WTC11 (cell line): Measurements from ENCODE around the gene PARD6A. TPM values are rescaled to one million over a fixed set of nuclear protein-coding genes. Genes with fewer than 3 reads are reported as not detected.

Experiments used
- ATAC-seq: fragments of 200-7000 bp; cut with Tn5 transposase; 2 replicates; pipeline ENCODE4 v1.10.0; 2021; ENCODE audit warnings: mild to moderate bottlenecking, moderate library complexity
- CTCF ChIA-PET: fragments of 300-600 bp; sonication (Branson Sonifier 250); formaldehyde crosslinking; loops from one replicate; lab custom pipeline; 2021; ENCODE audit warnings: antibody characterized with exemption; lab: Charles Lee
- POLR2A ChIA-PET: fragments of 350-600 bp; sonication (Branson Sonifier 250); formaldehyde crosslinking; loops from one replicate; lab custom pipeline; 2021; ENCODE audit warnings: antibody characterized with exemption; lab: Charles Lee
- DNase-seq: peaks from one replicate; pipeline ENCODE4 v3.0.0; 2021; ENCODE audit warnings: low spot score
- H3K27ac Mint-ChIP-seq: 2 replicates; pipeline ENCODE4 v1.8.0; 2021; ENCODE audit warnings: mixed read lengths
- H3K27me3 Mint-ChIP-seq: 2 replicates; pipeline ENCODE4 v1.8.0; 2021; ENCODE audit warnings: low read depth, mild to moderate bottlenecking, moderate library complexity, mixed read lengths
- H3K36me3 Mint-ChIP-seq: 2 replicates; pipeline ENCODE4 v1.8.0; 2021; ENCODE audit warnings: mixed read lengths
- H3K4me1 Mint-ChIP-seq: 2 replicates; pipeline ENCODE4 v1.8.0; 2022; ENCODE audit warnings: mixed read lengths
- H3K4me3 Mint-ChIP-seq: 2 replicates; pipeline ENCODE4 v1.8.0; 2021; ENCODE audit warnings: mild to moderate bottlenecking, moderate library complexity, mixed read lengths
- H3K9me3 Mint-ChIP-seq: 2 replicates; pipeline ENCODE4 v1.8.0; 2021; ENCODE audit warnings: mixed read lengths
- CREB1 ChIP-seq: sonication (generic); formaldehyde crosslinking; IDR thresholded peaks from 2 replicates; pipeline ENCODE4 v1.8.0; 2023; ENCODE audit warnings: mild to moderate bottlenecking, missing genetic modification reagents
- FOXJ3 ChIP-seq: sonication (generic); formaldehyde crosslinking; IDR thresholded peaks from 2 replicates; pipeline ENCODE4 v1.9.0; 2021; ENCODE audit warnings: missing genetic modification reagents, mild to moderate bottlenecking, borderline replicate concordance
- GABPB1 ChIP-seq: sonication (generic); formaldehyde crosslinking; IDR thresholded peaks from 2 replicates; pipeline ENCODE4 v1.8.1; 2023; ENCODE audit warnings: mild to moderate bottlenecking, missing genetic modification reagents
- NFATC4 ChIP-seq: fragments of 250-450 bp; sonication (Bioruptor Pico); IDR thresholded peaks from 2 replicates; pipeline ENCODE4 v1.9.0; 2021; ENCODE audit warnings: mild to moderate bottlenecking
- OVOL2 ChIP-seq: fragments of 250-450 bp; sonication (Bioruptor Pico); IDR thresholded peaks from 2 replicates; pipeline ENCODE4 v1.9.0; 2021; ENCODE audit warnings: mild to moderate bottlenecking, borderline replicate concordance
- RELA ChIP-seq: sonication (generic); formaldehyde crosslinking; IDR thresholded peaks from 2 replicates; pipeline ENCODE4 v1.8.1; 2022; ENCODE audit warnings: missing genetic modification reagents, mild to moderate bottlenecking, borderline replicate concordance
- SMAD3 ChIP-seq: sonication (generic); formaldehyde crosslinking; IDR thresholded peaks from 2 replicates; pipeline ENCODE4 v1.8.0; 2022; ENCODE audit warnings: missing genetic modification reagents, mild to moderate bottlenecking, borderline replicate concordance
- TEAD1 ChIP-seq: sonication (generic); formaldehyde crosslinking; IDR thresholded peaks from 2 replicates; pipeline ENCODE4 v1.8.0; 2022; ENCODE audit warnings: mild to moderate bottlenecking, missing genetic modification reagents
- TP53 ChIP-seq: sonication (generic); formaldehyde crosslinking; IDR thresholded peaks from 2 replicates; pipeline ENCODE4 v1.8.1; 2023; ENCODE audit warnings: mild to moderate bottlenecking, missing genetic modification reagents
- ZNF121 ChIP-seq: sonication (generic); formaldehyde crosslinking; IDR thresholded peaks from 2 replicates; pipeline ENCODE4 v1.8.0; 2023; ENCODE audit warnings: missing genetic modification reagents
- ZNF138 ChIP-seq: sonication (generic); formaldehyde crosslinking; conservative IDR thresholded peaks from 2 replicates; pipeline ENCODE4 v1.8.1; 2022; ENCODE audit warnings: mild to moderate bottlenecking, moderate library complexity, missing genetic modification reagents
- ZNF263 ChIP-seq: sonication (generic); formaldehyde crosslinking; IDR thresholded peaks from 2 replicates; pipeline ENCODE4 v1.8.1; 2022; ENCODE audit warnings: low read depth, mild to moderate bottlenecking, moderate library complexity, missing genetic modification reagents
- ZNF423 ChIP-seq: fragments of 250-450 bp; sonication (Bioruptor Pico); IDR thresholded peaks from 2 replicates; pipeline ENCODE4 v2.1.2; 2022; ENCODE audit warnings: mild to moderate bottlenecking, moderate library complexity
- total RNA-seq: library from RNA; stranded (reverse); gene quantifications from 3 replicates; pipeline ENCODE4 v1.2.3, GENCODE V29; 2021
- TF ChIP-seq, protein P1 (sequence below): sonication (generic); formaldehyde crosslinking; IDR thresholded peaks from 2 replicates; pipeline ENCODE4 v1.8.0; 2023; ENCODE audit warnings: missing genetic modification reagents, mild to moderate bottlenecking, borderline replicate concordance
- TF ChIP-seq, protein P2 (sequence below): sonication (generic); formaldehyde crosslinking; IDR thresholded peaks from 2 replicates; pipeline ENCODE4 v1.8.0; 2023; ENCODE audit warnings: missing genetic modification reagents
- TF ChIP-seq, protein P3 (sequence below): sonication (generic); formaldehyde crosslinking; conservative IDR thresholded peaks from 2 replicates; pipeline ENCODE4 v1.8.1; 2022; ENCODE audit warnings: mild to moderate bottlenecking, missing genetic modification reagents
- TF ChIP-seq, protein P4 (sequence below): sonication (generic); formaldehyde crosslinking; IDR thresholded peaks from 2 replicates; pipeline ENCODE4 v1.8.1; 2023; ENCODE audit warnings: mild to moderate bottlenecking, missing genetic modification reagents
- TF ChIP-seq, protein P5 (sequence below): sonication (generic); formaldehyde crosslinking; IDR thresholded peaks from 2 replicates; pipeline ENCODE4 v1.8.1; 2023; ENCODE audit warnings: mild to moderate bottlenecking, missing genetic modification reagents, moderate library complexity
- TF ChIP-seq, protein P6 (sequence below): fragments of 250-450 bp; sonication (Bioruptor Pico); IDR thresholded peaks from 2 replicates; pipeline ENCODE4 v2.1.2; 2022; ENCODE audit warnings: mild to moderate bottlenecking, moderate library complexity
- TF ChIP-seq, protein P7 (sequence below): sonication (generic); formaldehyde crosslinking; IDR thresholded peaks from 2 replicates; pipeline ENCODE4 v1.8.1; 2022; ENCODE audit warnings: missing genetic modification reagents, borderline replicate concordance
- TF ChIP-seq, protein P8 (sequence below): fragments of 250-450 bp; sonication (Bioruptor Pico); IDR thresholded peaks from 2 replicates; pipeline ENCODE4 v1.9.0; 2021; ENCODE audit warnings: mild to moderate bottlenecking
- TF ChIP-seq, protein P9 (sequence below): fragments of 200-600 bp; IDR thresholded peaks from 2 replicates; pipeline ENCODE4 v1.8.0; 2022; ENCODE audit warnings: antibody characterized with exemption

PARD6A gene
- total RNA-seq, 1 experiment from 2014 or later: 17.1 TPM

DNA sequence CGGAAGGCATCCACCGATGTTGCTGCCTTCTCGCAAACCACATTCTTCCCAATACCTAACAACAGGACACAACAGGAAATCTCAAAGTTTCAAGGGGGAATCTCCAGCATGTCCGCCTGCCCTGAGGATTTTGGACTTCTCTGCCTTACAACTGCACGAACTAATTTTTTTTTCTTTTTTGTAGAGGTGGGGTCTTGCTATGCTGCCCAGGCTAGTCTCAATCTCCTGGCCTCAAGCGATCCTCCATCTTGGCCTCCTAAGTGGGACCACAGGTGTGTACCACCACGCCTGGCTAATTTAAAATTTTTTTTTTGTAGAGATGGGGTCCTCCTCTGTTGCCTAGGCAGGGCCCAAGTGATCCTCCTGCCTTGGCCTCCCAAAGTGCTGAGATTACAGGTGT lies 15.2 kb downstream of the PARD6A start (continued):
- TF ChIP-seq, protein P1, sequence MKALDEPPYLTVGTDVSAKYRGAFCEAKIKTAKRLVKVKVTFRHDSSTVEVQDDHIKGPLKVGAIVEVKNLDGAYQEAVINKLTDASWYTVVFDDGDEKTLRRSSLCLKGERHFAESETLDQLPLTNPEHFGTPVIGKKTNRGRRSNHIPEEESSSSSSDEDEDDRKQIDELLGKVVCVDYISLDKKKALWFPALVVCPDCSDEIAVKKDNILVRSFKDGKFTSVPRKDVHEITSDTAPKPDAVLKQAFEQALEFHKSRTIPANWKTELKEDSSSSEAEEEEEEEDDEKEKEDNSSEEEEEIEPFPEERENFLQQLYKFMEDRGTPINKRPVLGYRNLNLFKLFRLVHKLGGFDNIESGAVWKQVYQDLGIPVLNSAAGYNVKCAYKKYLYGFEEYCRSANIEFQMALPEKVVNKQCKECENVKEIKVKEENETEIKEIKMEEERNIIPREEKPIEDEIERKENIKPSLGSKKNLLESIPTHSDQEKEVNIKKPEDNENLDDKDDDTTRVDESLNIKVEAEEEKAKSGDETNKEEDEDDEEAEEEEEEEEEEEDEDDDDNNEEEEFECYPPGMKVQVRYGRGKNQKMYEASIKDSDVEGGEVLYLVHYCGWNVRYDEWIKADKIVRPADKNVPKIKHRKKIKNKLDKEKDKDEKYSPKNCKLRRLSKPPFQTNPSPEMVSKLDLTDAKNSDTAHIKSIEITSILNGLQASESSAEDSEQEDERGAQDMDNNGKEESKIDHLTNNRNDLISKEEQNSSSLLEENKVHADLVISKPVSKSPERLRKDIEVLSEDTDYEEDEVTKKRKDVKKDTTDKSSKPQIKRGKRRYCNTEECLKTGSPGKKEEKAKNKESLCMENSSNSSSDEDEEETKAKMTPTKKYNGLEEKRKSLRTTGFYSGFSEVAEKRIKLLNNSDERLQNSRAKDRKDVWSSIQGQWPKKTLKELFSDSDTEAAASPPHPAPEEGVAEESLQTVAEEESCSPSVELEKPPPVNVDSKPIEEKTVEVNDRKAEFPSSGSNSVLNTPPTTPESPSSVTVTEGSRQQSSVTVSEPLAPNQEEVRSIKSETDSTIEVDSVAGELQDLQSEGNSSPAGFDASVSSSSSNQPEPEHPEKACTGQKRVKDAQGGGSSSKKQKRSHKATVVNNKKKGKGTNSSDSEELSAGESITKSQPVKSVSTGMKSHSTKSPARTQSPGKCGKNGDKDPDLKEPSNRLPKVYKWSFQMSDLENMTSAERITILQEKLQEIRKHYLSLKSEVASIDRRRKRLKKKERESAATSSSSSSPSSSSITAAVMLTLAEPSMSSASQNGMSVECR (CRISPR knock-in tag): no peak
- TF ChIP-seq, protein P2, sequence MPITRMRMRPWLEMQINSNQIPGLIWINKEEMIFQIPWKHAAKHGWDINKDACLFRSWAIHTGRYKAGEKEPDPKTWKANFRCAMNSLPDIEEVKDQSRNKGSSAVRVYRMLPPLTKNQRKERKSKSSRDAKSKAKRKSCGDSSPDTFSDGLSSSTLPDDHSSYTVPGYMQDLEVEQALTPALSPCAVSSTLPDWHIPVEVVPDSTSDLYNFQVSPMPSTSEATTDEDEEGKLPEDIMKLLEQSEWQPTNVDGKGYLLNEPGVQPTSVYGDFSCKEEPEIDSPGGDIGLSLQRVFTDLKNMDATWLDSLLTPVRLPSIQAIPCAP (CRISPR knock-in tag): no peak
- no peak for TF ChIP-seq GABPB1 (CRISPR knock-in tag)
- TF ChIP-seq, protein P3, sequence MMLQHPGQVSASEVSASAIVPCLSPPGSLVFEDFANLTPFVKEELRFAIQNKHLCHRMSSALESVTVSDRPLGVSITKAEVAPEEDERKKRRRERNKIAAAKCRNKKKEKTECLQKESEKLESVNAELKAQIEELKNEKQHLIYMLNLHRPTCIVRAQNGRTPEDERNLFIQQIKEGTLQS: no peak
- TF ChIP-seq, all 79 proteins: peak for 0

DNA sequence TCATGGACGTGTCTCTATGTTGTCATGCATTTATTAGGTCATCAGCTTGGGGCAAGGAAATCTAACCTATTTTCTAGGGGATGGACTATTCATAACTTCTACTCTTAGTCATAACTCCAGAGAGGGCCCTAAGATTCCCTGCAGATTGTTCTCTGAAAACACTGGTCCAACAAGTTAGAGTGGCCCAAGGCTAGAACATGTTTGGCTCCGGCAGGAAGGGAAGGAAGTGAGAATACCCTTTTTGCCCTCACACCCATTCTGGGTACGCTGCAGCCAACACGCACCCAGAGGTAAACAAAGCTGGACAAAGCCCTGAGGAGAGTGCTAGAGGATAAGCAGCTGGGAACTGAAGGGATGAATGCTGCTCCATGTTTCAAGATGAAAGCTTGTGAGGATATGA lies 15.8 kb downstream of the PARD6A start:
- Mint-ChIP-seq H3K9me3 (no peaks in the 10 kb centered on the region), H3K4me3 (no peak overlapping the region), H3K36me3 (no peaks in the 10 kb centered on the region), H3K4me1 (no peaks in the 10 kb centered on the region; the same call in 1 of the 2 replicates), H3K27ac (no peak overlapping the region), H3K27me3 (no peaks in the 10 kb centered on the region)
- ATAC-seq (no peak), DNase-seq (no peak)
- POLR2A ChIA-PET: interaction anchor here (0.6 kb wide), 1 partner anchor 19 kb away, joined by 4 read pairs; no protein-coding TSS in a partner anchor
- TF ChIP-seq ZNF121 (no peak), ZNF263 (CRISPR knock-in tag) (no peak), OVOL2 (CRISPR knock-in tag) (no peak), CREB1 (CRISPR knock-in tag) (no peak), ZNF423 (no peak), NFATC4 (CRISPR knock-in tag) (no peak), TEAD1 (no peak)
- TF ChIP-seq, protein P4, sequence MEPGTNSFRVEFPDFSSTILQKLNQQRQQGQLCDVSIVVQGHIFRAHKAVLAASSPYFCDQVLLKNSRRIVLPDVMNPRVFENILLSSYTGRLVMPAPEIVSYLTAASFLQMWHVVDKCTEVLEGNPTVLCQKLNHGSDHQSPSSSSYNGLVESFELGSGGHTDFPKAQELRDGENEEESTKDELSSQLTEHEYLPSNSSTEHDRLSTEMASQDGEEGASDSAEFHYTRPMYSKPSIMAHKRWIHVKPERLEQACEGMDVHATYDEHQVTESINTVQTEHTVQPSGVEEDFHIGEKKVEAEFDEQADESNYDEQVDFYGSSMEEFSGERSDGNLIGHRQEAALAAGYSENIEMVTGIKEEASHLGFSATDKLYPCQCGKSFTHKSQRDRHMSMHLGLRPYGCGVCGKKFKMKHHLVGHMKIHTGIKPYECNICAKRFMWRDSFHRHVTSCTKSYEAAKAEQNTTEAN (CRISPR knock-in tag): no peak
- TF ChIP-seq, protein P5, sequence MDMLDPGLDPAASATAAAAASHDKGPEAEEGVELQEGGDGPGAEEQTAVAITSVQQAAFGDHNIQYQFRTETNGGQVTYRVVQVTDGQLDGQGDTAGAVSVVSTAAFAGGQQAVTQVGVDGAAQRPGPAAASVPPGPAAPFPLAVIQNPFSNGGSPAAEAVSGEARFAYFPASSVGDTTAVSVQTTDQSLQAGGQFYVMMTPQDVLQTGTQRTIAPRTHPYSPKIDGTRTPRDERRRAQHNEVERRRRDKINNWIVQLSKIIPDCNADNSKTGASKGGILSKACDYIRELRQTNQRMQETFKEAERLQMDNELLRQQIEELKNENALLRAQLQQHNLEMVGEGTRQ: no peak
- CTCF ChIA-PET: interaction anchor here (0.8 to 1.6 kb wide), 2 partner anchors 13 to 140 kb away, joined by 4 to 5 read pairs; no protein-coding TSS in a partner anchor

DNA sequence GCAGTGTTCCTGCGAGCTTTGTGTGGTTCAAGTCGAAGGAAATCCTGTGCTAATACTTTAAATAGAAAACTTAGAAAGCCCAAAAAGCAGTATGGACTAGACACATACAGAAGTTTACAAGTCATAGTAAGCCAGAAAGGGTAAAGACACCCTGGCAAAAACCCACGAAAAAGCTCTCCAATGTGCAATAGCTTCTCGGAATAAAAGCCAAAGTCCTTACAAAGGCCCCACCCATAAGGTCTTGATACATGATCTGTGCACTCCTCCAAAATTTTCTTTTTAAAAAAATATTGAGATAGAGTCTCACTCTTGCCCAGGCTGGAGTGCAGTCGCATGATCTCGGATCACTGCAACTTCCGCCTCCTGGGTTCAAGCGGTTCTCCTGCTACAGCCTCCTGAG lies 16.2 kb downstream of the PARD6A start:
- ATAC-seq (no peak), DNase-seq (no peak)
- H3K4me3 Mint-ChIP-seq: no peak overlapping the region
- POLR2A ChIA-PET: no interaction called here
- H3K4me1 Mint-ChIP-seq: no peaks in the 10 kb centered on the region; the same call in 1 of the 2 replicates
- no peaks in the 10 kb centered on the region for H3K27me3 Mint-ChIP-seq
- H3K27ac Mint-ChIP-seq: no peak overlapping the region
- H3K36me3 Mint-ChIP-seq: no peaks in the 10 kb centered on the region
- CTCF ChIA-PET: interaction anchor here (0.8 to 1.6 kb wide), 2 partner anchors 14 to 140 kb away, joined by 4 to 5 read pairs; no protein-coding TSS in a partner anchor
- H3K9me3 Mint-ChIP-seq: no peaks in the 10 kb centered on the region
- TF ChIP-seq SMAD3 (CRISPR knock-in tag): no peak
- TF ChIP-seq, protein P6, sequence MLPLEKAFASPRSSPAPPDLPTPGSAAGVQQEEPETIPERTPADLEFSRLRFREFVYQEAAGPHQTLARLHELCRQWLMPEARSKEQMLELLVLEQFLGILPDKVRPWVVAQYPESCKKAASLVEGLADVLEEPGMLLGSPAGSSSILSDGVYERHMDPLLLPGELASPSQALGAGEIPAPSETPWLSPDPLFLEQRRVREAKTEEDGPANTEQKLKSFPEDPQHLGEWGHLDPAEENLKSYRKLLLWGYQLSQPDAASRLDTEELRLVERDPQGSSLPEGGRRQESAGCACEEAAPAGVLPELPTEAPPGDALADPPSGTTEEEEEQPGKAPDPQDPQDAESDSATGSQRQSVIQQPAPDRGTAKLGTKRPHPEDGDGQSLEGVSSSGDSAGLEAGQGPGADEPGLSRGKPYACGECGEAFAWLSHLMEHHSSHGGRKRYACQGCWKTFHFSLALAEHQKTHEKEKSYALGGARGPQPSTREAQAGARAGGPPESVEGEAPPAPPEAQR: no peak
- TF ChIP-seq, protein P7, sequence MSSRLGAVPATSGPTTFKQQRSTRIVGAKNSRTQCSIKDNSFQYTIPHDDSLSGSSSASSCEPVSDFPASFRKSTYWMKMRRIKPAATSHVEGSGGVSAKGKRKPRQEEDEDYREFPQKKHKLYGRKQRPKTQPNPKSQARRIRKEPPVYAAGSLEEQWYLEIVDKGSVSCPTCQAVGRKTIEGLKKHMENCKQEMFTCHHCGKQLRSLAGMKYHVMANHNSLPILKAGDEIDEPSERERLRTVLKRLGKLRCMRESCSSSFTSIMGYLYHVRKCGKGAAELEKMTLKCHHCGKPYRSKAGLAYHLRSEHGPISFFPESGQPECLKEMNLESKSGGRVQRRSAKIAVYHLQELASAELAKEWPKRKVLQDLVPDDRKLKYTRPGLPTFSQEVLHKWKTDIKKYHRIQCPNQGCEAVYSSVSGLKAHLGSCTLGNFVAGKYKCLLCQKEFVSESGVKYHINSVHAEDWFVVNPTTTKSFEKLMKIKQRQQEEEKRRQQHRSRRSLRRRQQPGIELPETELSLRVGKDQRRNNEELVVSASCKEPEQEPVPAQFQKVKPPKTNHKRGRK (CRISPR knock-in tag): no peak
- TF ChIP-seq, protein P8, sequence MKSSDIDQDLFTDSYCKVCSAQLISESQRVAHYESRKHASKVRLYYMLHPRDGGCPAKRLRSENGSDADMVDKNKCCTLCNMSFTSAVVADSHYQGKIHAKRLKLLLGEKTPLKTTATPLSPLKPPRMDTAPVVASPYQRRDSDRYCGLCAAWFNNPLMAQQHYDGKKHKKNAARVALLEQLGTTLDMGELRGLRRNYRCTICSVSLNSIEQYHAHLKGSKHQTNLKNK (CRISPR knock-in tag): no peak
- TF ChIP-seq TP53 (CRISPR knock-in tag): no peak
- TF ChIP-seq FOXJ3 (CRISPR knock-in tag): no peak
- no peak for TF ChIP-seq RELA (CRISPR knock-in tag)
- TF ChIP-seq ZNF138 (CRISPR knock-in tag): no peak
- TF ChIP-seq, protein P9, sequence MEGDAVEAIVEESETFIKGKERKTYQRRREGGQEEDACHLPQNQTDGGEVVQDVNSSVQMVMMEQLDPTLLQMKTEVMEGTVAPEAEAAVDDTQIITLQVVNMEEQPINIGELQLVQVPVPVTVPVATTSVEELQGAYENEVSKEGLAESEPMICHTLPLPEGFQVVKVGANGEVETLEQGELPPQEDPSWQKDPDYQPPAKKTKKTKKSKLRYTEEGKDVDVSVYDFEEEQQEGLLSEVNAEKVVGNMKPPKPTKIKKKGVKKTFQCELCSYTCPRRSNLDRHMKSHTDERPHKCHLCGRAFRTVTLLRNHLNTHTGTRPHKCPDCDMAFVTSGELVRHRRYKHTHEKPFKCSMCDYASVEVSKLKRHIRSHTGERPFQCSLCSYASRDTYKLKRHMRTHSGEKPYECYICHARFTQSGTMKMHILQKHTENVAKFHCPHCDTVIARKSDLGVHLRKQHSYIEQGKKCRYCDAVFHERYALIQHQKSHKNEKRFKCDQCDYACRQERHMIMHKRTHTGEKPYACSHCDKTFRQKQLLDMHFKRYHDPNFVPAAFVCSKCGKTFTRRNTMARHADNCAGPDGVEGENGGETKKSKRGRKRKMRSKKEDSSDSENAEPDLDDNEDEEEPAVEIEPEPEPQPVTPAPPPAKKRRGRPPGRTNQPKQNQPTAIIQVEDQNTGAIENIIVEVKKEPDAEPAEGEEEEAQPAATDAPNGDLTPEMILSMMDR: no peak
